NT2/D1 (cell line): Measurements from ENCODE around the gene RMND1.

ENCODE experiments used
- YY1 ChIP-seq: IDR thresholded peaks from 2 replicates; pipeline ENCODE4 v1.6.1; 2011; ENCODE audit not compliant: insufficient read length, insufficient read depth
- ZNF274 ChIP-seq: IDR thresholded peaks from 2 replicates; pipeline ENCODE4 v1.6.1; 2011; ENCODE audit warnings: mild to moderate bottlenecking, low read depth, low read length

GRCh38 chr6:151413372-151414145, 38.4 kb downstream of the RMND1 start:
- TF ChIP-seq YY1 (no peak), ZNF274 (no peak)
